ENCODE measurements around the gene TEDC1. TPM values are rescaled to one million over a fixed set of nuclear protein-coding genes. Genes with fewer than 3 reads are reported as not detected.

TEDC1 gene
- total RNA-seq, 1 experiment from 2014 or later = 26.2 TPM

GRCh38 chr14:105492031-105492970 lies 1.3 kb downstream of the TEDC1 start:
- H3T11ph ChIP-seq (ENCODE audit: low read length) = no peak overlapping the region
- TF ChIP-seq, protein P1, sequence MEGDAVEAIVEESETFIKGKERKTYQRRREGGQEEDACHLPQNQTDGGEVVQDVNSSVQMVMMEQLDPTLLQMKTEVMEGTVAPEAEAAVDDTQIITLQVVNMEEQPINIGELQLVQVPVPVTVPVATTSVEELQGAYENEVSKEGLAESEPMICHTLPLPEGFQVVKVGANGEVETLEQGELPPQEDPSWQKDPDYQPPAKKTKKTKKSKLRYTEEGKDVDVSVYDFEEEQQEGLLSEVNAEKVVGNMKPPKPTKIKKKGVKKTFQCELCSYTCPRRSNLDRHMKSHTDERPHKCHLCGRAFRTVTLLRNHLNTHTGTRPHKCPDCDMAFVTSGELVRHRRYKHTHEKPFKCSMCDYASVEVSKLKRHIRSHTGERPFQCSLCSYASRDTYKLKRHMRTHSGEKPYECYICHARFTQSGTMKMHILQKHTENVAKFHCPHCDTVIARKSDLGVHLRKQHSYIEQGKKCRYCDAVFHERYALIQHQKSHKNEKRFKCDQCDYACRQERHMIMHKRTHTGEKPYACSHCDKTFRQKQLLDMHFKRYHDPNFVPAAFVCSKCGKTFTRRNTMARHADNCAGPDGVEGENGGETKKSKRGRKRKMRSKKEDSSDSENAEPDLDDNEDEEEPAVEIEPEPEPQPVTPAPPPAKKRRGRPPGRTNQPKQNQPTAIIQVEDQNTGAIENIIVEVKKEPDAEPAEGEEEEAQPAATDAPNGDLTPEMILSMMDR (conservative IDR thresholded peaks at IDR 0.05) = no peak
- H3K56ac ChIP-seq (ENCODE audit: insufficient read length, low read depth, low read length) = no peak overlapping the region
- no peak overlapping the region for H2AK5ac ChIP-seq (ENCODE audit: insufficient read length, low read length)
- H3K27ac ChIP-seq (ENCODE audit: insufficient read length, low read depth, low read length) = no peak overlapping the region
- H3K23ac ChIP-seq (ENCODE audit: insufficient read length, low read depth, low read length) = no peak overlapping the region
- peaks cover 4 to 12% of the 10 kb centered on the region in 2 experiments for H3K4me1 Mint-ChIP-seq
- H3K9me3 Mint-ChIP-seq = peaks cover 0 to 4% of the 10 kb centered on the region in 2 experiments; a peak in 1 of 5 replicates
- H3K14ac ChIP-seq (ENCODE audit: insufficient read depth, low read length) = no peak overlapping the region
- H2BK15ac ChIP-seq (ENCODE audit: low read depth, low read length) = no peak overlapping the region
- no peak overlapping the region for H3K4ac ChIP-seq (ENCODE audit: low read depth, low read length)
- H3K79me1 ChIP-seq (ENCODE audit: insufficient read depth, low read depth, low read length, poor library complexity, severe bottlenecking) = no peaks in the 10 kb centered on the region
- H4K8ac ChIP-seq (replicated peaks; ENCODE audit: insufficient read length, low read depth, low read length) = no peak overlapping the region
- H3K79me2 ChIP-seq (ENCODE audit: insufficient read depth, low read length) = no peaks in the 10 kb centered on the region
- no peaks in the 10 kb centered on the region for H4K20me1 ChIP-seq (ENCODE audit: control insufficient read depth, insufficient read depth, insufficient read length)
- no peak overlapping the region for H2BK5ac ChIP-seq (ENCODE audit: insufficient read length, low read length)
- H3K36me3 Mint-ChIP-seq (ENCODE audit: insufficient read depth in 1 of 3, low read depth in 3 of 3) = peaks cover 0 to 5% (median 0%) of the 10 kb centered on the region in 3 experiments; a peak in 2 of 7 replicates
- peak; percentile 21 for DNase-seq
- no peak overlapping the region for H2AFZ ChIP-seq (ENCODE audit: low read length)
- no peak overlapping the region for H3K18ac ChIP-seq (ENCODE audit: insufficient read length, low read depth, low read length)
- H4K91ac ChIP-seq (ENCODE audit: insufficient read length, low read depth, low read length) = no peak overlapping the region
- no peak overlapping the region for H3K9ac ChIP-seq (ENCODE audit: extremely low read depth, insufficient read length, low read length)
- no peaks in the 10 kb centered on the region for H3K4me1 ChIP-seq (ENCODE audit: insufficient read depth, low read length)
- no peaks in the 10 kb centered on the region for H3K9me3 ChIP-seq (ENCODE audit: control insufficient read depth, low read depth, low read length)
- peaks cover 13% of the 10 kb centered on the region; the same call in 1 of the 2 replicates for H3K27me3 ChIP-seq (ENCODE audit: insufficient read depth, low read length)
- no peak overlapping the region; a peak in 1 of 7 replicates for H3K27ac Mint-ChIP-seq
- H2BK12ac ChIP-seq (ENCODE audit: insufficient read length, low read depth, low read length) = no peak overlapping the region
- H3K4me3 Mint-ChIP-seq = peak overlapping the region; percentile 83 to 88
- H3K4me2 ChIP-seq (ENCODE audit: insufficient read depth, insufficient read length, low read length) = peak overlapping the region; percentile 42
- peaks cover 3% of the 10 kb centered on the region for H3K23me2 ChIP-seq (ENCODE audit: insufficient read length, low read depth, low read length, poor library complexity, severe bottlenecking)
- H4K5ac ChIP-seq (ENCODE audit: insufficient read length, low read depth, low read length) = no peak overlapping the region
- H2BK20ac ChIP-seq (ENCODE audit: low read depth, low read length, poor library complexity, severe bottlenecking) = no peak overlapping the region
- no peak overlapping the region for H2BK120ac ChIP-seq (ENCODE audit: low read depth, low read length, poor library complexity, severe bottlenecking)
- peaks cover 23% of the 10 kb centered on the region for H3K27me3 Mint-ChIP-seq (ENCODE audit: low read depth)
- WGBS (ENCODE audit: extremely low coverage, insufficient read length, low lambda C conversion rate) = no CpG with 5 or more reads among the region's 24 CpGs

Data from H9 (cell line).